ENCODE results near the gene MAP3K4.

The MAP3K4 gene

DNA sequence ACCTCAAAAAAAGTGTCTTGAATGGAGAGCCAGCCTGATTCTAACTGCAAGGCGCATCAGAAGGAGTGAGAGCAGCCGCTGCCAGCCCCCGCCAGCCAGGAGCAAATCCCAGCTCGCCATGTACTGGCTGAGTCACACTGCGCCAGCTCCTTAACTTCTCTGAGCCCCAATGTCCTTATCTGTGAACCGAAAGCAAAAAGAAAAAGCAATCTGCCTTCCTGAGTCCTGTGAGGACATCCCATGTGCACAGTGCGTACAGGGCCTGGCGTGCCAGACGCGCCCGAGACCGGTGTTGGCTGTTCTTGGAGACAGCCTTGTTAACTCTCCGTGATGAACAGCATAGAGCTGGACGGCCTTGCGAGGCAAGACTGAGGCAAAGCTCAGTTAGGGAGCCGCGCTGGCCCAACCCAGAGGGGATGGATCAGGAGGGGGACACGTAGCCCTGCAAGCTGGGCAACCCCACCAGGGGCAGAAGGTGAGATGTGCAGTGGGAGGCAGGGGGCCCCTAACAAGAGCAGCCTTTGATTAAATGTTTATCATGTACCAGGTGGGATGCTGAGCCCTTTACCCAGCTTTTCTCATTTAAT, 159.6 kb downstream of the MAP3K4 start:
- TF ChIP-seq, protein P1, sequence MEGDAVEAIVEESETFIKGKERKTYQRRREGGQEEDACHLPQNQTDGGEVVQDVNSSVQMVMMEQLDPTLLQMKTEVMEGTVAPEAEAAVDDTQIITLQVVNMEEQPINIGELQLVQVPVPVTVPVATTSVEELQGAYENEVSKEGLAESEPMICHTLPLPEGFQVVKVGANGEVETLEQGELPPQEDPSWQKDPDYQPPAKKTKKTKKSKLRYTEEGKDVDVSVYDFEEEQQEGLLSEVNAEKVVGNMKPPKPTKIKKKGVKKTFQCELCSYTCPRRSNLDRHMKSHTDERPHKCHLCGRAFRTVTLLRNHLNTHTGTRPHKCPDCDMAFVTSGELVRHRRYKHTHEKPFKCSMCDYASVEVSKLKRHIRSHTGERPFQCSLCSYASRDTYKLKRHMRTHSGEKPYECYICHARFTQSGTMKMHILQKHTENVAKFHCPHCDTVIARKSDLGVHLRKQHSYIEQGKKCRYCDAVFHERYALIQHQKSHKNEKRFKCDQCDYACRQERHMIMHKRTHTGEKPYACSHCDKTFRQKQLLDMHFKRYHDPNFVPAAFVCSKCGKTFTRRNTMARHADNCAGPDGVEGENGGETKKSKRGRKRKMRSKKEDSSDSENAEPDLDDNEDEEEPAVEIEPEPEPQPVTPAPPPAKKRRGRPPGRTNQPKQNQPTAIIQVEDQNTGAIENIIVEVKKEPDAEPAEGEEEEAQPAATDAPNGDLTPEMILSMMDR (IDR thresholded peaks at IDR 0.05; ENCODE audit: low read depth, low read length): no peak
- no peak overlapping the region for H3K4me3 ChIP-seq (ENCODE audit: low read depth, low read length)

DNA sequence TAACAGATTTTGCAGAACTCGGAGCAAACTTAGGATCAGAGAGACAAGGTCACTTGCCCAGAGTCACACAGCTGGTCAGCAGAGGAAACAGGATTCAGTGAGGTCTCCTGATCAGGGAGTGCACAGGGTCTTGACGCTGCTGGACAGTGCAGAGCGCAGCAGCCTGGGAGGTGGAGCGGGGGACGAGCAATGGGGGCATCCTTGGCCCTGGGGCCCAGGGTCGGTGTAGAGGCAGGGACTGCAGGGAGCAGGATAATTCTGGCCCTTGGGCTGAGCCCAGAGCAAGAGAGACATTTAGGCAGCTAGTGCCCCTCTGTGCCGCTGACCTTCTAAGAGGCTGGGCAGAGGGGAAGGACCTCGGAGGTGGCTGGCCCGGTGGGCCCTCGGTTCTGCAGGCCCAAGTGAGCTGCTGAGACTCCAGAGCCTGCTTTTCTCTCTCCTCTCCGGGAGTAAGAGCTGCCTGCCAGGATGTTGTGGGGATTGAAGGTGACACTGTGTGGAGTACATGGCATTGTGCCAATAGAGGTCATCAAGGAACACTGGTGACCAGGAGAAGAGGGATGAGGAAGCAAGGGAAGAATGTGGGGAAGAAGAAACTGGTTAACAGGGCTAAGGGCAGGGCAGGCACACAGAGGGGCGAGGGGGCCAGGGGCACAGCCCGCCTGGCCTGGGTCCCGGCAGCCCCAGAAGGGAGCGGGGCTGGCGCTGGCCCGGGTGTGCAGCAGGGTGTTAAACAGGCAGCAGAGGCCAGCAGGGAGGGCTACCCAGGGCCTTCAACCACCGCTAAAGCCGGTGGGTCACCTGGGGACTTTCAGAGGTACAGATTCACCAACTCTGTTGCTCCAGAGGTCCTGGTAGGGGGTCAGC, 160.3 kb downstream of the MAP3K4 start:
- TF ChIP-seq, protein P1 (IDR thresholded peaks at IDR 0.05; ENCODE audit: low read depth, low read length): no peak
- H3K4me3 ChIP-seq (ENCODE audit: low read depth, low read length): no peak overlapping the region

DNA sequence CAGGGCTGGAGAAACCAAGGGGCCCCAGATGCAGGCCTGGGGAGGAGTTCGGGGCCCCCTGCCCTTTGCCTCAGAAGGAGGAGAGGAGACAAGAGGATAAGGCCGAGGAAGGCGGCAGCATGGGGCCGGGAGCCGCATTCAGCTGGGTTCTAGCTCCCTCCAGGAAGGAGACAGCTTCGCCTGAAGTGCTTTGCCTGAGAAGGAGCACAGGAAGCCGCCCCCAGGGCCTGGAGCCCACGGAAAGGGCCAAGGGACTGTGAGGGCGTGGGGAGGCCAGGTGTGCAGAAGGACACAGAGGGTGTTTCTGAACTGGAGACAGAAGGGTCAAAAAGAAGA, 160.9 kb downstream of the MAP3K4 start:
- H3K4me3 ChIP-seq (ENCODE audit: low read depth, low read length): no peak overlapping the region
- TF ChIP-seq, protein P1 (IDR thresholded peaks at IDR 0.05; ENCODE audit: low read depth, low read length): no peak

DNA sequence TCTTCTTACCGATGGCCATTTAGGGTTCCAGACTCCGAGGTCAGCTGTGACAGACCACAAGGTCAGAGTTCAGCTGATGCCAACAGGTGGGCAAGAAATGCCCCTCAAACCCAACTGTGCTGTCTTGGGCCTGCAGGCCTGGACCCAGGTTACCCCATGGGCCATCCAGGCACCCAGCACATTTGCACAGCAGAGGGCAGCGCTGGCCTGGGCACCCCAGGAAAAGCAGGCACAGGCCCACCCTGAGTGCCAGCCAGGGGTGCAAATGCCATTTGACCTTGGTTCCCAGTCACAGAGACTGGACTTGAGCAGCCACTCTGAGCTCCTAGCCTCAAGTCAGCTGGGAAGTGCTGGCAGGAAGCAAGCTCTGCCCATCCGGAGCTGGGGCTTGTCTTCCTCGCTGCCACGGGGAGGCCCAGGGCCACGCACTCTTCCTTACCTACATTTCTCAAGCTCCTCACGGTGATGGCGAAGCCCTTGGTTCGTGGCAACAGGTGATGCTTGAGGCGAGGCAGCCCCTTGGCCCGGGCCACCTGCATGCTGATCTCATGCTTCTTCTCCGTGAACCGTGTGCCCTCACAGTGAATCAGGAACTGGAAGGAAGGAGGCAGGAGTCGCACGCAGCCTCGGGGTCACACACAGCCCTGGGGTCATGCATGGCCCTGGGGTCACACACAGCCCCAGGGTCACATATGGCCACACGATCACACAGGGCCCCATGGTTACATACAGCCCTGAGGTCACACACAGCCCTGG, 161.5 kb downstream of the MAP3K4 start:
- H3K4me3 ChIP-seq (ENCODE audit: low read depth, low read length): no peak overlapping the region
- TF ChIP-seq, protein P1 (IDR thresholded peaks at IDR 0.05; ENCODE audit: low read depth, low read length): peak; percentile 58

DNA sequence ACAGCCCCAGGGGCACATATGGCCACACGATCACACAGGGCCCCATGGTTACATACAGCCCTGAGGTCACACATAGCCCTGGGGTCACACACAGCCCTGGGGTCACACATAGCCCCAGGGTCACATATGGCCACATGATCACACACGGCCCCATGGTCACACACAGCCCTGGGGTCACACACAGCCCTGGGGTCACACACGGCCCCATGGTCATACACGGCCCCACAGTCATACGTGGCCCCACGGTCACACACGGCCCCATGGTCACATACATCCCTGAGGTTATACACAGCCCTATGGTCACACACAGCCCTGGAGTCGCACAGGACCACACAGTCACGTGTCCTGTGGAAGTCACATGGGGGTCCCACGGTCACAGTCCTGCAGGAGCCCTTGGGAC, 162.2 kb downstream of the MAP3K4 start:
- no peak overlapping the region for H3K4me3 ChIP-seq (ENCODE audit: low read depth, low read length)
- TF ChIP-seq, protein P1 (IDR thresholded peaks at IDR 0.05; ENCODE audit: low read depth, low read length): no peak

DNA sequence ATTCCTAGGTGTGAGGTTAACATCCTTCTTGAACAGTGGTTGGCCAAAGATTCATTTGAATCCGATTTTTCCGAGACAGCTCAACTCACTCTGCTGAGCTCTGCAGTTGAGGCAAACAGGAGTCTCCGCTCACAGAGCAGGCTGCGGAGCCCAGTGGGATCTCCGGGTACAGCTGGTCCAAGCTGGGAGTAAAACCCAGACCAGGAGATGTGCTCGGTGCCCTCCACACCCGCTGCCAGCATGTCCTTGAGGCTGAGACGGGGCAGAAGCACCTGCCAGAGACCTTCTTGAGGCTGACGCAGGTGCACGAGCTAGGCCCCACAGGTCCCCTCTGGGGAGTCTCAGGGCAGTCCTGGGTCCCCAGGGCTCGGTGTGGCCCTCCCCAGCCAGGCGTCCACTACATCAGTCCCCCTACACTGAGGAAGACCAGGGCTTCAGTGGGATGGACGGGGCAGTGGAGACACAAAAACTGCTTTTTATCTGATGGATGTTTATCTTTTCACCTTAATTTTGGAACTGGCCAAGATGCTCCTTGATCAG, 163.3 kb downstream of the MAP3K4 start:
- TF ChIP-seq, protein P1 (IDR thresholded peaks at IDR 0.05; ENCODE audit: low read depth, low read length): no peak
- H3K4me3 ChIP-seq (ENCODE audit: low read depth, low read length): no peak overlapping the region
